ENCODE measurements around the gene TRAPPC2L.

DNA sequence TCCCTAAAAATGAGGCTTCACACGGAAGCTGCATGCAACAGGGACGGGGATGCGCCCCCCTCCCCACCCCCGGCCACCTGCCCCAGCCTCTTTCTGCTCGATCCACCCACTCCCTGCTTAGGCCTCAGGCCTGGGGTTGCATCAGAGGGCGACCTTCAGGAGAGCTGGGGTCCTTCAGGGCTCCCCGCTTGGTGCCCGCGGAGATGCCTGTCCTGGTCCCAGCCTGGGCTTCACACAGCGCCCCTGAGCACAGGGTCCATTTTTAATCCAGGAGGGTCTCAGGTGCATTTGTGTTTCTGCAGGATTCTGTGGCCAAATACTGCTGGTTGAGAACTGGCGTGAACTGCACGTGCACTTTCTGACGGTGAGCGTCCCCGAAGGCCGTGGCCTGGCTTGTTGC is 37.8 kb upstream of the TRAPPC2L start:
- TF ChIP-seq, protein P1, sequence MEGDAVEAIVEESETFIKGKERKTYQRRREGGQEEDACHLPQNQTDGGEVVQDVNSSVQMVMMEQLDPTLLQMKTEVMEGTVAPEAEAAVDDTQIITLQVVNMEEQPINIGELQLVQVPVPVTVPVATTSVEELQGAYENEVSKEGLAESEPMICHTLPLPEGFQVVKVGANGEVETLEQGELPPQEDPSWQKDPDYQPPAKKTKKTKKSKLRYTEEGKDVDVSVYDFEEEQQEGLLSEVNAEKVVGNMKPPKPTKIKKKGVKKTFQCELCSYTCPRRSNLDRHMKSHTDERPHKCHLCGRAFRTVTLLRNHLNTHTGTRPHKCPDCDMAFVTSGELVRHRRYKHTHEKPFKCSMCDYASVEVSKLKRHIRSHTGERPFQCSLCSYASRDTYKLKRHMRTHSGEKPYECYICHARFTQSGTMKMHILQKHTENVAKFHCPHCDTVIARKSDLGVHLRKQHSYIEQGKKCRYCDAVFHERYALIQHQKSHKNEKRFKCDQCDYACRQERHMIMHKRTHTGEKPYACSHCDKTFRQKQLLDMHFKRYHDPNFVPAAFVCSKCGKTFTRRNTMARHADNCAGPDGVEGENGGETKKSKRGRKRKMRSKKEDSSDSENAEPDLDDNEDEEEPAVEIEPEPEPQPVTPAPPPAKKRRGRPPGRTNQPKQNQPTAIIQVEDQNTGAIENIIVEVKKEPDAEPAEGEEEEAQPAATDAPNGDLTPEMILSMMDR (IDR thresholded peaks at IDR 0.05), result no peak
- TF ChIP-seq POLR2A (IDR thresholded peaks at IDR 0.05), result no peak
